OCI-LY3 (cell line): ENCODE data around the gene NOTCH3.

Experiments used
- CTCF ChIP-seq: fragments of 200-600, 300-600 bp; sonication (generic); IDR thresholded peaks from 2 replicates; pipeline ENCODE4 v1.5.1; 2014; ENCODE audit warnings: antibody characterized with exemption, low read length, low read depth
- EZH2phosphoT487 ChIP-seq: fragments of 200-600 bp; shearing (Covaris generic); IDR thresholded peaks from 2 replicates; pipeline ENCODE4 v1.6.1; 2018; ENCODE audit warnings: antibody characterized with exemption, mixed run types, low read depth

GRCh38 chr19:15125232-15126067 lies 75.3 kb downstream of the NOTCH3 start:
- no peak for TF ChIP-seq CTCF
- no peak for TF ChIP-seq EZH2phosphoT487
